GM18498 (cell line): ENCODE measurements around the gene MINDY4B.
A peak's percentile ranks its signal among the peaks of the same experiment; 100 is the strongest.

ENCODE experiments used
- ATAC-seq: cut with Tn5 transposase; IDR thresholded peaks from one replicate; pipeline ENCODE4 v1.9.1; 2021; ENCODE audit warnings: mild to moderate bottlenecking, moderate library complexity; ENCODE audit not compliant: unreplicated experiment

MINDY4B gene

DNA sequence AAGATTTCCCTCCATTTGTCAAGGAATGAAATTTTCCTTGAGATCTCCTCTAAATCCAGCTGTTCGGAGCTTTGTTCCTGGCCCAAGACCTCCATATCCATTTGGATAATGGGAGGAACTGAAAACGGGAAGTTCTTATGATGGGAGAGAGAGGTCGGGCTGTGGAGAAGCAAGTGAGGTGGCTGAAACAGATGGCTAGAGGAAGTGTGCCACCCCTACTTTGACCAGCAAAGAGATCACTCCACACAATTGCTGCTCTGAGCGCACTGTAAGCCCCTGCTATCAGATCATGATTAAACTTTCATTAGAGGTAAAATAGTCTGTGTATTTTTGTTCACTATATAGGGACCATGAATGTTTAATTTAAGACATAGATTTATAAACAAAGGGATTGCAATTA, at the start of gene MINDY4B:
Gene MINDY4B, minus strand, starts transcription at position 101 of the 400 bp plus-strand sequence. Its CDS starts 0 bp downstream, at position 101.
- ATAC-seq: no peak

DNA sequence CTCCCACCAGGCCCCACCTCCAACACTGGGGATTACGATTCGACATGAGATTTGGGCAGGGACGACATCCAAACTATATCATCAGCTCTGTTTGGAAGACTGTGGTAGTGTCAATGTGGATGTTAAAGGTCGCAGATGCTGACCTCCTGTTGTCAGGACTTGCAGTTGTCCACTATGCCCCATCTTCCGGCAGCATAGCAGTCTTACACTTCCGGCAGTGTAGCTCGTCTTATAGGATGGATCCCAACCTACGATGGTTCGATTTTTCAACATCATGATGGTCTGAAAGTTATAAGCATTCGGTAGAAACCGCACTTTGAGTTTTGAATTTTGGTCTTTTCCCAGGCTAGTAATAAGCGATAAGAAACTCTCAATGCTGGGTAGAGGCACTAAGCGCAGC, 46.7 kb upstream of the MINDY4B start:
- no peak for ATAC-seq

DNA sequence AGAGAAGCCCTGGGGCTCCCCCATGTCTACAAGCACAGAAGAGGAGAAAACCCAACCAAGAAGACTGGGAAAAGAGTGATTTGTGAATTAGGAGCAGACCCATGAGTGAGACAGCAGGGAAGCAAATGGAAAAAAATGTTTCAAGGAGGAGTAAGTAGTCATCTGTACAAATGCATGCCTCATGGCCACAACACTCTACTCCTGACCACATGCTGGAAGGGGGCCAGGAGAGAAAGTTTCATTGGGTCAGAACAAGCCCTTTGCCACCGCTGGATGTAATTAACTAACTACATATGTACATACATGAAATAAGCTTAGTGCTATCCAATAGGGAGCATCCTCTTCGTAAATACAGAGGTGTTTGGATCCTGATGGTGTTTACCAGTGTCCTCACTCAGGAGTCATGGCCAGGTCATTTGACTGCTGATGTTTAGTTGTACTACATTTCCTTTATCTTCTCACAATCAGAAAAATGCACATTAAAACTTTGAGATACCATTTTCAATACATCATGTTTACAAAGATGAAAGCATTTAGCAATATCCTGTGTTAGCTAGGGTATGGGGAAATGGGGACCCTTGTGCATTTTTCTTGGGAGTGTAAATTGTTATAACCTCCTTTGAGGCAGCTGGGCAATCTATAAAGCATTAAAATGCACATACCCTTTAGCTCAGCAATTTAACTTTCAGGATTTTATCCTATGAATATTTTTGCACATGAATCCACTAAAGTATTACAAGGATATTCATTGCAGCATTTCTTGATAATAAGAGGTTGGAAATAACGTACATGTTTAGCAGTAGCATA, 40.2 kb upstream of the MINDY4B start:
- no peak for ATAC-seq

DNA sequence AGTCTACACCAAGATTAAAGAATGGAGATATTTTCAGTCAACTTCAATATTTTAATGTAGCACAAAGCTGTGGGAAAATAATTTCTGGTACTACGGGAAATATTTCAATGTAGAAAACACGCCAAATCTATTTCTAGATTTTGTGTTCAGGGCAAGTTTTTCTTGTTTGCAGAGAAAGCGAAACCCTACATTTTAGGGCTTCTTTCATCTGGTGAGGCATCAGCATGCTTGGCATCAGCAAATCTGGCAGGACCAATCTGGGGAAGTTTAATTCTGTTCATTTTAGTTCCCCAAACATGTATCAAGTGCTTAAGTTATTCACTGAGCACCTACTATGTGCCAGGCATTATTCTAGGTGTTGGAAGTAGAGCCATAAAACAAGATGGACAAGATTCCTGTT, 37.0 kb upstream of the MINDY4B start:
- ATAC-seq: no peak

DNA sequence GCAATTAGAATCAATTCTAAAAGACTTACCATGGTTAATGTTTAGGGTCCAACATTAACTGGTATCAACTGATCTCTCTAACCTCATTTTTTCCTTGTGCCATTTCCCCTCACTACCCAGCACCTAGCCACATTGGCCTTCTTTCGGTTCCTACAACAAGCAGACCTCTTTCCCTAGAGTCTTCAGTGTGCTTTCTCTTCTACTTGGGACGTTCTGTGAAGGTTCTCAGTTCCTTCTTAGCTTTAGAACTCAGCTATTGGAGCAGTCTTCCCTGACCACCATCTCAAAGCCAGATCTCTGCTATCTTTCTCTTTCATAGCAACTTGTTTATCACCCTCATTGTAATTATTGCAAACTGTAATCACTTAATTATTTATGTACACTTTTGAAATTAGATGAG, 31.5 kb upstream of the MINDY4B start:
- ATAC-seq: peak; percentile 86

DNA sequence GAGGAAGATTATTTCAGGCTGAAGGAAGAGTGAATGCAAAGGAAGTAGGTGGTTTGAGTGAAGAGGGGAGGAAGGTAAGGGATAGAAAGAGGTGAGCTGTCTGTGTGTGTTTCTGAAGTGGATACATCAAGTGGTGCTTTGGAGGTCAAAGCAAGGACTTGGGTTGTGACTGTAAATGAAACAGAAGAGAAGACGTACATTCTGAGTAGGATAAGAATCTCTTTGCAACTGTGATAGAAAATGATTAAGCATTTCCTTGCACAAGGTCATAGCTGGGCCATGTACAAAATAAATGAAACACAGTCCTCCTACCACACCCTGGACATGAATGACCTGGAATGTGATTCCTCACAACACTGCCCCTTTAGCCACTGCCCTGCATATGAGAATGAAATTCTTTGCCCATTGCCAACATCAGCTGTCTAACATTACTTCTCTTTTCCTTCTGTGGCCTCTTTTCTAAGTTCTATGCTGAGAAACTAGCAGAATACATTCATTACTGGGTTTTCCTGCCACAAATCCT, 28.3 kb upstream of the MINDY4B start:
- ATAC-seq: no peak

DNA sequence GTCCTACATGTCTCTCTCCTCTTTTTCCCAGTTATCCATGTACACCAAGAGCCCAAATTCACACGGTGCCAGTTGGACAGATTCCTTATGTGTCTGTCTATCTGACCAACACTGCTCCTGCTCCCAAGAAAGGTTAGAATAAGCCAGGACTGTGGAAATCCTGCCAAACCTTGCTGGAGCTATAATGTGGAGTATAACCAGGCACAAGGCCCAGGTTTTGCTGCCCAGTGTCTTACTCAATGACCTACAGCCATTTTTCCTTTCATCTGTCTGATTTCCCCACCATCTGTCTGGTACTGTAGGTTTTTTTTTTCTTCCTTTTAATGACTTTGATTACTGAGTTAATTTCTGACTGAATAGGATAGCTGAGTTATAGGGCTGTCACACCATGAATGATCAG, 26.5 kb upstream of the MINDY4B start:
- ATAC-seq: no peak

DNA sequence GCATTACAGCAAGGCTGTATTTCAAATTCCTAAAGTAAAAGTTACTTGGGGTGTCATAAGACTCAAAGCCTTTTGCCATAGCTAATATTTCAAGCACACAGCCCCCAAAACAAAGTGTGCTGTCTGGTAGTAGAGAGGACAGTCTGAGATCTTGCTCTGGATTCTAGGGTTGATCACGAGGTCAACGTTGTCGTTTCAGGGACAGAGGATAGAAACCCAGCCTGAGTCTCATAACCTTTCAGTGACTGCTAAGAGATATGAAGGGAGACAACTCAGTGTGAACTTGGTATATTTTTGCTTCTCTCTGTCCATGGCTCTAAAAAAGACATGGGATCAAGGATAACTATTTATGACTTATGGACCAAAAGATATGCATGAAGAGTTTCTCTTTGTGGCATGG, 25.6 kb upstream of the MINDY4B start:
- no peak for ATAC-seq

DNA sequence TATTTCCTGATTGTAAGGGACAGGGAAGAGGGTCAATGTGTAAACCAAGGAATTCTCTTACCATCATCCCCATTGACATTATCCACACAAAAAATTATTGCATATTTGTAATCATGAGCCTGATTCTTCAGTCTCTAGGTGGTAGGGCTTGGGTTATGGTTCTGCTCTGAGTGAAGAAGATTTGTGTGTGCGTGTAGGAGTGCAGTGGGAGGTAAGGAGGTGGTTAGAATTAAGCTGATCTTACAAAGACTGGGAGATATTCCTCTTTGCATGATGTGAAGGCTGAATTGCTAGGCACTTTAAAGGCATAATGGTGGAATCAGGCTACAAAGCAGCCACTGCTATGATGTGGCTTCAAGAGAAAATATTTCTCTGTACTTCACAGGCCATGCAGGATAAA, 23.0 kb upstream of the MINDY4B start:
- no peak for ATAC-seq

DNA sequence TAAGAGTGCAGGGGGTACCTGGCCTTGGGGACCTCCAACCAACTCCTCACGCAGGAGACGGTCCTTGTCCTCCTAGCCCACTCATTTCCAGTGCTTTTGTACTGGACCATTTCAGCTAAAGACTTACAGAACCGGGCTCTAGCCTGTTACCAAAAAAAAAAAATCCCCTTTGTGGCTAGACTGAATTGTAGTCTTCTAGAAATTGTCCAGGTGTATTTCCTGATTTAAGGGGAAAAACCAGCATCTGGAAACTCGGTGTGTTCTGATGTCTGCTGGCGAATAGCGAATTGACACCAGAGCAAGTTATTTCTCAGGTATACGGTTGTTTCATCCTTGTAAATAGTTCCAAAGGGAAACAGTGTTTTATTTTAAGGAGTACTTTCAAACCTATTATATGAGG, 21.1 kb upstream of the MINDY4B start:
- no peak for ATAC-seq

DNA sequence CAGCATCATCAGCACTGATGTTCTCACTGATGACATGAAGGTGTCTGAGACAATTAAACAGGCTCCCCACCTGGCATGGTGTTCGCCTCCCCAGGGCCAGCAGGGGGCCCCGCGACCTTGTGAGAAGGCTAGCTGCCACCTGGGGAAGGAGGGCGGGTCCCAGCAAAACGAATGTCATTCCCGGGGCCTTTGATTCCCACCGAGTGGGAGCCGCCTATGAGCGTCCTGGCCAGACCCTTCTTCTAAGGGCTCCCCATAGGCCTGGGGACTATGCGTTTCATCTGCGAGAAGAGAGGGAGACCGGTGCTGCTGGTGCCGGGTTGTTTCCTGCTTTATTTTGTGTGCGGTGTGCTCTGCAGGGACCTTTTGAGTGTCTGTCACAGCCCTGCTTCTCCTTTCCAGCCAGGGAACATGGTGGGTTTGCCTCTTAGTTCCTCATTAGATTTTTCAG, 20.5 kb upstream of the MINDY4B start:
- ATAC-seq: peak; percentile 94

DNA sequence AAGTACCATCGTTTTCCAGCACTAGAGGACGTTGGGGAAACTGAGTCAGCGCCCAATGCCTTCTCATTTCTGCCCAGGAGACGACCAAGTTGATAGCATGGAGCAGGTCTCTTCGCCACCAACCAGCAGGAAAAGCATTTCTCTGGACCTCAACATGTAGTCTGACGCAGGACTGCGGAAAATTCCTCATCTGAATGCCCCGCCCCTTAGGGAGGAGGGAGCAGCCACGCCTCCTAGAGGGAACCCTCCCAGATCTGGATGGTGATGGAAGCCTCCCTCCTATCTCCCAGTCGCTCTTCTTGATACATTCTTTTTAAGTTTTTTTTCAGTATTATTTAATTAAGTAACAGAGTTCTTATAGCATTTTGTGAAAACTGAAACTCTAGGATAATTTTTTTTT, 17.4 kb upstream of the MINDY4B start:
- no peak for ATAC-seq

DNA sequence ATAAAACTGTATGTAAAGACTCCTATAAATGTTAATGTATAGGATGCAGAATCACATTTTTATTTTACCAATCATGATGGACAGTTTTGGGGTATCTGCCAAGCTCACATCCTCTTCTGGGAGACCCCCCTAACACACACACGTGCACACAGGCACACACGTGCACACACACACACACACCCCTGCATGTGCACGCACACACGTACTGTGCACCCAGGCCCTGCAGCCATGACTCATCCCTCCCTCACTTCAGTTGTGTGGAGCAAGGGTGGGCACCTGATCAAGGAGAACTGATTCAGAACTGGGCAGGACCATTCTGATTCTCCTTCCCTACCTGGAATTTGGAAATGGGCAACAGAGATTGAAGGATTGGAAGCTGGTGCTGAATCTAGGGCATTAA, 16.0 kb upstream of the MINDY4B start:
- ATAC-seq: no peak

DNA sequence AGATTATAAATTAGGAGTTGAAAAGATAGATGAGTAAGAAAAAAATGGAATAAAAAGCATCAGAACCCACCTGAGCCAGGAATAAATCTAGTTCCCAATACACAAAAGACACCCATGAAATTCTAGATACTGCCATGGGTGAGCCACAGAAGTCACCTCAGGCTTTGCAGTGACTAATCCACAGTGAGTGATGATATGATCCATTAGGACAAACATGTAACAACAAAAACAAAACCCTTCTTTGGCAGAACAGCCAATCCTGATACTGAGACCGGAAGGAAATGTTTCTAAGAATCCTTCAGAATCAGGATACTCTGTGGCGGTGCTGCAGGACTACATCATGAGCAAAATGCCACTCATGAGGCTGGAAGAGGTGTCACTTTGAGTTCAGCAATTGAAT, 15.0 kb upstream of the MINDY4B start:
- ATAC-seq: no peak

DNA sequence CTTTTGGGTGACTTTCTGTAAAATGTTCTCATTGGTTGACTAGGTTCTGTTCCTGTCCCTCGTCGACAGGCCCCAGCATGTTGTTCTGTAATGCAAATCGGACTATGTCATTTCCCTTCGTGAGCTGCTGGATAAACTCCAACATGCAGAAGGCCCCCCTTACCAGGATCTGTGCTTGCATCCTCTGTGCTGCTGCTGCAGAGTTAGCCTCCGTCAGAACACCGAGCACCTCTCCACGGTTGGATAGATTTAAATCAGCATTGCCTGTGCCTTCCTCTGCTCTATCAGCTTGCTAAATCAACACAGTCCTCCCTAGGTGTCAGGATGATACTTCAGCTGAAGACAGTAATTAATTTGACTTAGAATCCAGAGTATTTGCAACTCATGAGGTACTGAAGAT, 12.7 kb upstream of the MINDY4B start:
- no peak for ATAC-seq

DNA sequence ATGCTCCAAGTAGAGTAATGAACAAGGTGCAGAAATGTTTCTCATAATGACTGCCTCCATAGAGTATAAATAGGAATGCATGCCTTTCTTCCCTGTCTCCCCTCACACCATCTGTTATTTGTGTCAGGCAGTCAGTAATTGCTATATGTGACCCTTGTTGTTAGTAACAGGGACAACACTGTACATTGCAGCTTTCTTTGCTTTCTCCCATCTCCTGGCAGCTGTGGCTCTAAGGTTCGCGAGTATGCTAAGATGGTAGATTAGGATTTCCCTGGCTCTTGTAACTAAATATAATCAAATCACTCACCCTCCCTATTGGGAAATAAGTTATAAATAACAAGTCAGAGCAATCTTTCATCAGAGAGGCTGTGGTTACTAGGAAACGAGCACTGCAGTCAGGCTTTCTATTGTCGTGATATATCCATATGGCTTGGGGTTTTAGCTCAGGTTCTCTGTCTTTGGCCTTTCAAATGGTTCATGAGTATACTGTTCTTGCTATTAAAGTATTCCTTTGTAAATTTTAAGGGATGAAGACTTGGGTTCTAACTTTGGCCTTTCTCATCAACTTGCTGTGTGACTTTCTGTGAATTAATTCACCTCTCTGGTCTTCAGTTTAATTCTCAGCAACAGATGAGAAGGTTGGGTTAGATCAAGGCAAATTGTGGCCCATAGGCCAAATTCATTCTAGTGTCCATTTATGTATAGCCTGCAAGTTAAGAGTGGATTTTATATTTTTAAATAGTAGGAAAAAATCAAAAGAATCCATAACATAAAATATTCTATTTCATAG, 8.1 kb upstream of the MINDY4B start:
- no peak for ATAC-seq

DNA sequence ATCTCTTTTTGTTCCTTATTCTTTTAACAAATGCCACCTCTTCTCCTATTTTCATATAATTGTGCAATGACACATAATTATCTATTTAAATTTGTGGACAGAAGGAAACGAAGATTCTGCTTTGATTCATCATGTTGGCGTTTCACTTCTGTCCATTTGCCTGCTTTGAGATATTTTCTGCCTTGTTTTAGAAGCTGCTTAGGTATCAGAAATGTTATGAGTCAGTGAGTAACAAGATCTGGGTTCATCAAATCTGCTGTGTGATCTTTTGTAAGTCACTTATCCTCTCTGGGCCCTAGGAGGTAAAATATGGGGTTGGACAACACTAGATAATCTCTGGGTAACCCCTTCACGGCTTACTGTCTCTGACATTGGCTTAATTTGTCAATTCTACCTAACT, 7.3 kb upstream of the MINDY4B start:
- no peak for ATAC-seq

DNA sequence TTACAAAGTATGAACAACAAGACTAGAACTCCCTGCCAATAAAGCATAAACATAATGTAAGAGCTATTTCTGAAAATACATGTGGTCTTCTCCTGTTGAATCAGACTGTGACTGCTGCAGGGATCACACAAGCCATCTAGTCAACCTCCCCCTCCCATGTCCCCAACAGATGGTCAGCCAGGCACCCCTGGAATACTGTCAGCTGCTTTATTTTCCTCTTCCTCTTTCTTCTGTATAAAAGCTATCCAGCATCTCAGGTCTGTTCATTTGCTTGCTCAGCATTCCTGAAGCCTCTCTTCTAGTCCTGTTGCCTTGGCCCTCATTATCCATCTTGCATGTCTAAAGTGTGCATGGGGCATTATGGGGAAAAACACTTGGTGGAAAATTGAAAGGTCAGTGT, 6.5 kb upstream of the MINDY4B start:
- ATAC-seq: no peak

DNA sequence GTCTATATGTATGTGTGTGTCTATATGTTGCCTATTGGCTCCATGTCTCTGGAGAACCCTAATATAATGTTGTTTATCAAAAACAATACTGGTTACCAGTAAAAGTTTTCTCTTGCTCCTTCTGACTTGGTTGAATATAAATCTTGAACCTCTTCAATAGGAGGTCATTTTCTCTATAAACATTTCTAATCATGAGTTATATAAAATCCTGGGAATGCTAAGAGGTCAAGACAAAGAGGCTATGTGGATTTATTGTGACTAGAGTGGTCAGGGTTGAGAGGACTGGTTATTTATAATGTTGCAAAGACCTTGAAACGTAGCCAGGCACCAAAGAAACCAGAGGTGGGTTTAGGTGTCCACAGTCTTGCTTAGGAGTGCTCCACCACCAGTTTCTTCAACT, 1.2 kb upstream of the MINDY4B start:
- ATAC-seq: no peak

DNA sequence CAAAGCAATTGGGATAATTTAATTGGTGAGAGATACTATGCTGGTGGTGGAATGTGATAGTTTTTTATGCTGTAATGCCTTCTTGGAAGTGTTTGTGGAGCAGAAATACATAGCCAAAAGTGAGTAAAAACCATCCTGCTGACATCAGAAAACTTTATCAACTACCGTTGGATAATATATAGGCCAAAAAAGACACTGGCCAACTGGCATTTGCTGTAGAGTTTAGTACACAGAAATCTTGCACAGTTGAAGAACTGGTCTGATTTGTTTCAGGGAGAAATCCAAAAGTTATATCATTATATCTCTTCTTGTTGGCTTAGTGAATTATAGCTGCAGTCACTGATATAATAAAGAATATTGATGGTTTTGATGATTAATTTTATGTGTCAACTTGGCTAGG, 507 bp upstream of the MINDY4B start:
- ATAC-seq: no peak

DNA sequence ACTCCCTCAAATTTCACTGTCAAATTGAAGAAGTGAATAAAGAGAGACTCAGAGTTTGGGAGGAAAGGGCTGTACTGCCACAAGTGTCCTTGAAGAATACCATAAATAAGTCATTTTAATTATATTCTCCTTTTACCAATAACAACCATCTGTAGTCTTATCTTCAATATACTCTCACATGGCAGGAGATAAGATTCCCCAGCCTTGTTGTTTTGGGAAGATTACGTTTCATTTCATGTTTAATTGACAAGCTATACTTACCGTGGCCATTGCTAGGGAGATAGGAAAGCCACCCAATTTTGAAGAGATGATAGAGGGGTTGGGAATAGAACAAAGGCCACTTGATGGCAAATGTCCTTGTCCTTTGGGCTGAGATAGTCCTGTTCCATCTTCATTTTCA, 2.3 kb downstream of the MINDY4B start:
- no peak for ATAC-seq

DNA sequence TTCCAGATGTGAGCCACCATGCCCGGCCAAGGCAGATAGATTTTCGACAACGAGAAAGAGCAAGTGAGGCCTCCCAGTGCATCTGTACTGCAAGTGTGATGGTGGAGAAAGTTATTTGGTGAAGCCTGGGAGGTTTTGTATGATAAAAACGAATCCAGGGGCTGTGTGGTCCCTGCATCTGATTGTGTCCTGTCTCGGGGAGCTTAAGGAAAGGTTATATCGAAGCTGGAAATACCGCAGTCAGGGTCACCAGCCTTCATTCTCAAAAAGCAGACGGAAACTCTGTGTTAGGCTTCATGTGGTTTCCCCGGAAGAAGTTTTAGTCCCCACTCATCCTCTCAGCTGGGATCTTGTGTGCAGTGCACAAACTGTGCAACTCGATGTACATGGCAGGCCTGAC, 3.4 kb downstream of the MINDY4B start:
- no peak for ATAC-seq
